NCI-H524 treated with DMSO at 0.1 percent for 48 hours (cell line): Measurements from ENCODE around the gene ZNF367.
"Not testable (repeated sequence)": the region's sequence is repeated elsewhere in the genome, so short reads cannot be mapped to it uniquely, and the experiment has no call there.

Experiments used
- DNase-seq: peaks from one replicate; lab custom pipeline; 2025; lab: John Stamatoyannopoulos, UW

The ZNF367 gene

DNA sequence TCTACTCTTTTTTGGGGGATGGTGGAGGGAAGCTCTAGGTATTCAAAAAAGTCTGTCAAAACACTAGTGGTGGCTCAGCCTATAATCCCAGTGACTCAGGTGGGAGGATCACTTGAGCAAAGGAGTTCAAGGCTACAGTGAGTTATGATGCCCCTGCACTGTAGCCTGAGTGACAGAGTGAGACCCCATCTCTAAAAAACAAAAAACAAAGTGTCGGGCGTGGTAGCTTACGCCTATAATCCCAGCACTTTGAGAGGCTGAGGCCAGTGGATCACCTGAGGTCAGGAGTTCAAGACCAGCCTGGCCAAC, 18.9 kb downstream of the ZNF367 start:
- no peak for DNase-seq

DNA sequence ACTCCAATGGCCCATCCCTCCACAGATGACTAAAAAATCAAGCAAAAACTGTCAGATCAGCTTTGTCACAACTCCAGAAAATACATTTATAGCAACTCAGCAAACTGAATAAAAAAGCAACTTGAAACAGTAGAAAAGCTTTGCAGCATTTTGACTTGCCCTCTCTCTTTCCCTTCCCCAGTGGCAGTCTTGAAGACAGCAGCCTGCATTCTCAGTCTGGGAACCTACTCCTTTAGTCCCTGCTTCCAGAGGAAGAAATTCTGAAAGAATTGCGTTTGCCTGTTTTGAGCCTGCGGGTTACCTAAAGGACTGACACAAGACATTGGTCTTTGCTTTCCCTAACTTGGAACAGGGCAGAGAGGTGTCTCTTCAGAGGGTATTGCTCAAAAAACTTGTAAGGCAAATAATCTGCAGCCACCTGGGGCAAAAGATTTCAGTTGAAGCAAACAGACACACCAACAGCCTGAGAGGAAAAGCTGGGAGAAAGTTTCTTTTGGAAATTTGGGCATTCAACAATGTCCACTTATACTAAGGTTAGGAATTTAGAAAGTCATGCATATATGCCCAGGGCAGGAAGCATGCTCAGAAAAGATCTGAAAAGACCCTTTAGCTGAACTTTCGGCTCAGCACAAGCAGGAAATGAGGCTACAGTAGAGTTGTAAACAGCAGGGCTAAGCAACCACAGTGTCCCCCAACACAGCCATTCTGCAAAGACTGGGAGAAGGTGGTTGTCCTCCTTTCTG, 19.4 kb downstream of the ZNF367 start:
- DNase-seq = no peak

DNA sequence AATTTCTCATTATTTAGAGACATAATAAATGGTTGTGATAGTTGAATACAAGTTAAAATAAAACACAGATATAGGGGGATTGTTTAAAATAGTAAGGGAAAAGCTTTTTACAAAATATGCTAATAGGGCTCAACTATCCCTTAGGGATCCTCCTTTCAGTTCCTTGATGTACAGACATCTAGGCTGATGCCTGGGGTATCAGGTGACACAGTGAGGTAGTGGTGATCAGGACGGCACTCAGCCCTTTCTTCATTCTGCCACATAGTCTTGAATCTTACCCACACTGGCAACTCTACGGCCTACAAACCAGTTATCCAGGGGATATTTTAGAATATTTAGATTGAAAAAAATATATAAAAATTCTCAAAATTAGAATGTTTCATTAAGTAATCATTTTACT, 22.2 kb downstream of the ZNF367 start:
- DNase-seq = no peak

DNA sequence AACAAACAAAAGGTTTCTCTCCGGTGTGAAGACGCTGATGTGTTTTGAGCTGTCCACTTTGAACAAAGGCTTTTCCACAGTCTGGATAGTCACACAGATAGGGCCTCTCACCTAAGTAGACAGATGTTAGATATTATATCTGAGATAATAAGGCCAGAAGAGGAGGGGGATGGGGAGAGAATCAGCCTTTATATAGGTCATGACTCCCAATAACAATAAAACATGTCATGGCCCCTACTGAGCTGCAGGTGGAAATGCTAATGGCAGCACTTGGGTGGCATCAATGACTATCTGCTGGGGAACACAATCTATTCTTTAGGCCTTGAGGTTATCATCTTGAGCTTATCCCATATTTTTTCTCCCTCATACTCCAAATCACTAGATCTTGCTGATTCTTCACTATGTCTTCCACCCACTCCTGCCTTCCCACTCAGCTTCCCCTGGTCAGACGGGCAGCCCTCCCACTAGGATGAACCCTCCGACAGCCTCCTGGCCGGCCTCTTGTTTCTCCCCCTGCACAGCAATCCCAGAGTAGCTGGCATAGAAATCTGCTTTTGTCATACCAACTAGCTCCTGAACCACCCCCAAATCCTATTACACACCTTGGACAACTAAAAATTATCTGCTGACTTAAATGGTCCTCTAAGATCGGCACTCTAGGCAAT, 23.2 kb downstream of the ZNF367 start:
- DNase-seq = no peak

DNA sequence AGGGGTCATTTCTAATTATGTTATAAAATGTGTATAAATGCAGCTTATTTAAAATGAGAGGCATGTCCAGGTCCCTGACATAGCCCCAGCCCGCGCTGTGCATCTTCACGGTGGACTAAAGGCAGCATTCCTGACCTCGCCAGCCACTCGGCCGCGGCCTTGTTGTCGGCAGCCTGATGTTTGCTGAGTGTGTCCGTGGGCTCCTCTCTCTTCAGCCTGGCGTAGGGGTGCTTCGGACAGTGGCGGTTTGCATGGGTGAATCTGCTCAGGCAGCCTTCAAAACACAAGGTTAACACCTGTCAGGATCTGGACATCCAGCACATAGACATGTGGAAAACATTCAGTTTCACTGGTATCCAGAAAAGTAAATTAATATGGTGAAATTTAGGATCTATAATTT, 25.9 kb downstream of the ZNF367 start:
- DNase-seq = no peak

DNA sequence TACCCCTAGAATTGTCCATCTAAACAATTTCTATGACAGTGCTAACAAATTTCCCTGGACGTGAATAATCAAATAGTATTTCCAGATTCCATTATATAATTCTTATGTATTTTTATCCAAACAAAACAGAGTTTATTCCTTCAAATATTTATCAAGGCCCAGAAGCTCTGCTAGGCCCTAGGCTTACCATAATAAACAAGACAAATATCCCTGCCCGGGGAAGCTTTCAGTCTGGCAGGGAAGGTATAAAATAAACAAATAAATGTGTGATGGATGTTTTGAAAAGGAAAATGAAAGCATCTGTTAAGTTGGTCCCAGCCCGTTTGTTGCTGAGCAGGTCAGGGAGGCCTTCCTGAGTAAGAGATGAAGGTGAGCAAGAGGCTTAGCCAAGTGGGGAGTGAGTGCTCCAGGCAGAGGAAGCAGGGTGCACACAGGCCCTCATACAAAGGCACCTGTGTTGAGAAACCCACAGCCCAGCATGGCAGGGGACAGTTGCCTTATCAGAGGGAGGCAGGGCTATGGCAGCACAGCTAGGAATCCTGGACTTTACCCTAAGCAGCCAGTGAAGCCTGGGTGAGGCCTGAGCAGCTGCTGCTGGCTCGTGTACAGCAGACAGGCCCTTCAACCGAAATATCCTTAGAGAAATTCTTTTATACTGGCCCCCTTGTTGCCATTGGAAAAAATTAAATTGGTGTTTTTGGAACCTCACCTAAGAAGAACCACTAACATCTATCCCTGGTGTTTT, 27.0 kb downstream of the ZNF367 start:
- no peak for DNase-seq

DNA sequence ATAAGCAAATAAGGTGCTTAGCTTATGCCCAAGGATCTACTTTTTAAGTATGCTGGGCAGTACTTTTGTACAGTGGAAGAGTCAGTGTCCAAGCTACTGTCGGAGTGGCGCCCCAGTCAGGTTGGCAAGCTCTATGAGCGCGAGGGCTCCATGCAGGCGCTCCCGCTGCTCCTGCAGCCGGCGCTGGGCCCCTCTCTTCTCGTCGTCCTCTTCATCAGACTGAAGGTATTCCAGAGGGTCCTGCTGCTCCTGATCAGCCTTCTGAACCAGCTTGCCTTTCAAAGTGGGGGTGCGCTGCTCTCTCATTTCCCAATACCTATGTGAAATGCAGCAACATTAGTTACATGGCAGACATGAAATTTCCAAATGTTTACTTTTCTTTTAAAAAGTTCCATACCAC, 30.0 kb downstream of the ZNF367 start:
- no peak for DNase-seq

DNA sequence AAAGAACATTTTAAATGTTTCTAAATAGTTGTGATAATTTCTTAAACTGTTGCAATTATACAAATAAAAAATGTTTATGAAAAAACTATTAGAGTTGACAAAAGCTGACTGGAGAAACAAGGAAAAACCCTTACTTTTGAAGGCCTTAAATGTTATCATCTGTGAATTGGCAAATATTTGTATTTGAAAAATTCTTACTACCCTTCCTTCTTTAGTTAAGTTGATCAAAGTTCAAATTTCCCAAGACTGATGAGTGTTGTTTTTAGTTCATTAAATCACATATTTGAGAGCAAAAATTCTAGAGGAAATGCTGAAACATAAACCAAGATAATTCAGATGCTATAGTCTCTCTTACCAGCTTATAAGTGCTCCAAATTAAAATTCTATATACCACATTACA, 32.0 kb downstream of the ZNF367 start:
- no peak for DNase-seq

DNA sequence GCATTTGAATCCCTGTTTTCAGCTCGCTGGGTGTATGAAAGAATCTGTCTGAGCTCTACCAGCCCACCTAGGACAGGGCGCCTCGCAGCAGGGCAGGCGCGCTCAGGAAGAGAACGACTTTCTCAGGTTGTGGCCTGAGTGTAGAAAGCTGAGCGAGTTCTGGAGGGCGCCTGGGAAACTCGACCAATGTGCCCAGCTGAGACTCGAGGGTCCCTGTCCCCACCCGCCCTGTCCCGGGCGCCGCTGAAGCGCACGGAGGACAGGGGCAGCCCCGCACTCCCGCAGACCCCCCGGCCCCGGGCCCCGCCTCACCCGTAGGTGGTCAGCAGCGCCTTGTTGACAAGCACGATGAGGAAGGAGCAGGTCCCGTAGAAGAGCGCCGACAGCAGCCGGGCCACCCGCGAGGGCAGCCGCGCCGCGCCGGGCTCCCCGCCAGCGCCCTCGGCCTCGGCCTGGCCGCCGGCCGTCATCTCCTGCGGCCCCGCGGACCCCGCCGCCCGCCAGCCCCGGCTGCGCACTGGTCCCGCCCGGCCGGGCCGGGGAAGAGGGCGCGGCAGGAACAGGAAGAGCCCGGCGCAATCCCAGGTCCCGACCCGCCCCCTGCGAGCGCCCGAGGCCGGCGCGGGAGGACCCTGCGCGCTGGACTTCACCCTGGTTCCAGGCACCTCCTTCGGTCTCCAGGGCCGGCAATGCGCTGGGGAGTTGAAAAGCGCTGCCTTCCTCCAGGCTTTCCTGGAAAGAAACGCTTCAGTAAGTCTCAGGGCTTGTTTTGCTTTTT, 34.8 kb downstream of the ZNF367 start, which contains the start of gene SLC35D2:
TSS of gene SLC35D2 (minus strand) at position 547 of the 778 bp plus-strand sequence. CDS start at position 470, 77 bp downstream.
- DNase-seq = no peak

DNA sequence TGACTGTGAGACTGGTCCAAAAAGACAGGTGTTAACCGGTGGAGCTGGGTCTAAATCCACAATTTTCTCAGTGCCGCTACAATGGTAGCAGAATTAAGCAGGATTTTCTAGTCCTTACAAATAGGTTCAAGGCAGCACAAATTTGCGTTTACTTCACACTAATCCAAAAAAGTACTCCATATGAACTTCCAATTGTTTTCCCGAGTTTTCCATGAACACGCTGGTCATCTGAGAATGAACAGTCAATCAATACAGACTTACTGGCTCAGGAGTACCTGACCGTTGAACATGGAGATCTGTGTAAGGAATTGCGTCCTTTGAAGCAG, 35.4 kb downstream of the ZNF367 start:
- DNase-seq = no peak

DNA sequence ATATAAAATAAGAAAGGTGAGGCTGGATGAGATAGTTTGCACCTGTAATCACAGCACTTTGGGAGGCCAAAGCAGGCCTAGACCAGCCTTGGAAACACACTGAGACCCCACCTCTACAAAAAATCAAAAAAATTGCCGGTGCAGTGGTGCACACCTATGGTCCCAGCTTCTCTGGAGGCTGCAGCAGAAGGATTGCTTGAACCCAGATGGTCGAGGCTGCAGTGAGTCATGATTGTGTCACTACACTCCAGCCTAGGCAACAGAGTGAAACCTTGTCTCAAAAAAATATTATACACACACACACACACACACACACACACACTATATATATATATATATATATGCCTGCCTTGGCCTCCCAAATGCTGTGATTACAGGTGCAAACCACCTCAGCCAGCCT, 36.0 kb downstream of the ZNF367 start:
- DNase-seq = no peak

DNA sequence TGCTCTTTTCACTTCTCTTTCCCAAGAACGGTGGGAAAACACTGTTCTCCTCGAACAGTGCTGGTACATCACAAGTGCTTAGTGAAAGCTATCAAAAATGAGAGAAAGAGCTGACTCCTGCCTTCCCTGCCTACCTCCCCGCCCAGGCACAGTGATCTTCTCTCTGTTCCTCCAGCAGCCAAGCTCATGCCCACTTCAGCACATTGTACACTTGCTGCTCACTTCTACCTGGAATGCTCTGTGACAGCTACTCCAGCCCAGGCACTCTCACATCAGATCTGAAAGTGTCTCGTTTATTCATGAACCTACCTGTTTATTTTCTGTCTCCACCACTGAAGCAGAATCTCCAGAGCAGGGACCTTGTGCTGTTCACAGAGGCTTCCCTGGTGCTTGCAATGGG, 36.5 kb downstream of the ZNF367 start:
- DNase-seq = no peak

DNA sequence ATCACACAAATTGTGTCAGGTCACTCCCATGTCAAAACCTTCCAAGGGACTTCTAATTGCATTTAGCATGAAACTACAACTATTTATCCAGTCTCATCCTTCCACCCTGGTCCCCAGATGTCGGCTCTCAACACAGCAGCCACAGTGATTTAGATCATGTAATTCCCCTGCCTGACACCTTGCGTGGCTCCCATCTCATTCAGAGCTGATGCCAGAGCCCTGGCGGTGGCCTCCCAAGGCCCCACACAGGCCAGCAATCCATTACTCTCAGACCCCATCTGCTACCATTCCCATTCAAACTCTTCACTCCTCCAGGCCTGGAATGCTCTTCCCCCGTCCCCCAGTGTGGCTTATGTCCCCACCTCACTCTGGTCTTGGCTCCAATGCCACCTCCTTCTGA, 37.0 kb downstream of the ZNF367 start:
- no peak for DNase-seq

DNA sequence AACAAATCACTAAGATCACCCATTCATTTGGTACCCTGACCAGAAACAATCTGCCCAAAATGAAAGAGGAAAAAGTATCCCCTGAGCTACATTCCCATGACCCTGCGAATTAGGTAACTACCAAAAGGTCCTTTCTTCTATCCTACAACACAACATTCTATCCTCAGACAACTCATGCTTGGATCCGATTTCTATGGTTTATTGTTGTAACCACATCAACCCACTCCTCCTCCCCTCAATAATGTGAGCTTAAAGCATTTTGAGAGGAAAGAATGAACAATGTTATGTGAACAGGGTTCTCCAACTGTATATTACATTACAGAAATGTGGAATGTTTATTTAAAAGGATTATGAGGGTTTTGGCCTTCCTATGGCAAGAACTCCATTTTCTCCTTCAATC, 38.7 kb downstream of the ZNF367 start:
- DNase-seq = no peak

DNA sequence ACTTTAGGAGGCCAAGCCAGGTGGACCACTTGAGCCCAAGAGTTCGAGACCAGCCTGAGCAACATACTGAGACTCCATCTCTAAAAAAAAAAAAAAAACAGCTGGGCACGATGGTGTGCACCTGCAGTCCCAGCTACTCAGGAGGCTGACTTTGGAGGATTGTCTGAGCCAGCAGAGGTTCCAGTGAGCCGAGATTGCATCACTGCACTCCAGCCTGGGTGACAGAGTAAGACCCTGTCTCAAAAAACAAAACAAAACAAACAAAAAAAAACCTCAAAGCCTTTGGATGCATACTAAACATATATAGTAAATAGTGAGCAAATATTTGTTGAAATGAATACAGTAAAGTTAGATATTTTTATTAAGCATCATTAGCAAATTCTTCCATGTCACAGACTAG, 40.0 kb downstream of the ZNF367 start:
- no peak for DNase-seq

DNA sequence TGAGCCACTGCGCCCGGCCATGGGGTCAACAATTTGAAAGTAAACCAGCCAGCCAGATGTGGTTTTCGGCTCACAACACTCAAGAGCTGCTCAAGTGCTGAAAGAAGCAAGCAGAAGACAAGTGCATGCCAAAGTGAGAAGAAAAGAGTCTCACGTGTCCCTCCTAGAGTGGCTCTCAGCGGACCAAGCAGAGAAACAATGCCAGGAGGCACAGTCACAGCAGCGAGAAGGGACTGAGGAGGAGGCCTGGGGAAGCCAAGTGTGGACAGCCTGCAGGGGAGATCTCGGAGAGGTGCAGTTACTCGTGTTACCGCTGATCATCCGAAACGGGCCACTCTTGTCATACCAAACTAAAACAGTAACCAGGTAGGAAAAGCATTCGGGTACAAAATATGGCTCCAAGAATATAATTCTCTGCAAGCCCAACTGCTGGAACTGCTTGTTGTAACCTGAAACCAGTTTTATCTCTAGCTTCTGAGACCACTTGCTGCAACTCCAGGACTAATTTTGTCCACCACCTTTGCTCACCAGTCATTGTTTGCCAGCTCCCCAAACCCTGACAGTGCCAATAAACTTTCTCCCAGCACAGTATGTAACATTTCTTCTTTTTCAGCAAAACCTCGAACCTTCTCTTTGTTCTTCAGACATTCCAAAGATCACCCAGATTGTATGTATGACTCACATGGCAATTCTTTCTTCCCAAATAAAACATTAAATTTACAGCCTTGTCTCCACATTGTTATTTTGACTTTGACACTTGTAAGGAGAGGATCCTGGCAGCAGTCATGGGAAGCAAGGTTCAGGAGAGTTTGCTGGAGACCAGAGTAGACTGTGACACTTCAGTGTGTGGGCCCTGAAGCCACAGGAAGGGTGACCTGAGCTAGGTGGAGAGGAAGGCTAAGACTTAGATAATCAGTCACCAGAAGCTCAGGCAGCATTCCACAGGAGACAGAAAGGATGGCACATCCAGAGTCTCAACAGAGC, 41.0 kb downstream of the ZNF367 start:
- no peak for DNase-seq

DNA sequence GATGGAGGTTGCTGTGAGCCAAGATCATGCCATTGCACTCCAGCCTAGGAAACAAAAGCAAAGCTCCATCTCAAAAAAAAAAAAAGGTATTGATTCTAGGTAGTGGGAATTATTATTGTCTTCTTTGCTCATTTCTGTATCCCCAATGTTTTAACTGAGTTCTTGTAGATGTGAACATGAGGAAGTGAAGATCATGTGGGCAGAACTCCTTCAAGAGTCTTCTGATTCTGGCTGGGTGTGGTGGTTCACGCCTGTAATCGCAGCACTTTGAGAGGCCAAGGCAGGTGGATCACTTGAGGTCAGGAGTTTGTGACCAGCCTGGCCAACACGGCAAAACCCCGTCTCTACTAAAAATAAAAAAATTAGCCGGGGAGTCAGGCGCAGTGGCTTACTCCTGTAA, 42.7 kb downstream of the ZNF367 start:
- not testable (repeated sequence) for DNase-seq

DNA sequence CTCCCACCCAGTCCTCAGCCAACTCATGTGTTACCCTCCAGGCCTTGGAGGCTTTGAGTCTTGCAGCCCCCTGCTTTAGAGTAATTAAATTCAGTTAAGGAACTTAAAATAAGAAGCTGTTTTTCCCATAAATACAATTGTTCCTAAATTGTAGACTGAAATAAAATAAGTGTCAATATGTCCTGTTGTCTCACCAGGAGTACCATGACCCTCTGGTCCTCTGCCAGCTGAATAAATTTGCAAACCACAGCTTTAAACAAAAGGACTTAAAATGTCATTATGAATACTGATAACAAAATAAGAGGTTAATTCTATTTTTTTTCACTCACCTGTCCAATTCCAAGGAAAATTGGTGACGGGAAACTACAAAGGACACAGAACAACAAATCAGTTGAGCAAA, 50.2 kb downstream of the ZNF367 start:
- DNase-seq = no peak

DNA sequence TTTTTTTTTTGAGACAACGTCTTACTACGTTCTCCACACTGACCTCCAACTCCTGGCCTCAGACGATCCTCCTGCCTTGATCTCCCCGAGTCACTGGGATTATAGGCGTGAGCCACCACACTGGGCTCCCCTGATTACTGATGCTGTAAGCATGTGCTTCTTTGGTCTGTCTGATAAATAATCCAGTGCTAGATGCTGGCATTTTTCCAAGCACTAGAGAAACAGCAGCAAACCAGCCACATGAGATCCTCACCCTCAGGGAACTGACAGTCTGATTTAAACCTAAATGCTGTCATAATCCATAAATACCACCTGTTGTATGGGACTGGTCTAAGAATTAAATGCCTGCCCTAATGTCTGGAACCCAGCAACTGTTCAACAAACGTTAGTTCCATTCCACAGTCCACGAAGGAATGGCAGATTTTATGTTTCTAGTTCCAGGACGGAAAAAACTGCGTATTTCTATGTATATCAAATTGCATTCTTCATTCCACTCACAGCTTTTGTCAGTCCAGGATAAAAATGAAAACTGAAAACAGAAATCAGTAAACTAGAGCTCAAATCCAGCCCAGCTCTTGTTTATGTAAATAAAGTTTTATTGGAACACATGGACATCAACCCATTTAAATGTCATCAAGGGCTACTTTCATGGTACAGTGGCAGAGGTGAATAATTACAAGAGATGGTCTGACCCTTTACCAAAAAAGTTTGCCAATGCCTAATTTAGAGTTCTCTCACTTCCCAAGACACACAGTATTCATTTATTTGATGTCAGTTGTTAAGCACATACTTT, 54.8 kb downstream of the ZNF367 start:
- no peak for DNase-seq

DNA sequence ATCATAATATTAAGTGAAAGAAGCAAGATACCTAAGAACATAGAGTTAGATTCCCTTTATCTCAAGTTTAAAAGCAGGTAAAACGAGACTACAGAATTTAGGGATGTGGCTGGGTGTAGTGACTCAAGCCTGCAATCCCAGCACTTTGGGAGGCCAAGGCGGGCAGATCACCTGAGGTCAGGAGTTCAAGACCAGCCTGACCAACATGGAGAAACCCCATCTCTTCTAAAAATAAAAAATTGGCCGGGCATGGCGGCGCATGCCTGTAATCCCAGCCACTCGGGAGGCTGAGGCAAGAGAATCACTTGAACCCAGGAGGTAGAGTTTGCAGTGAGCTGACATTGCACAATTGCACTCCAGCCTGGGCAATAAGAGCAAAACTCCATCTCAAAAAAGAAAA, 56.1 kb downstream of the ZNF367 start:
- DNase-seq = not testable (repeated sequence)

DNA sequence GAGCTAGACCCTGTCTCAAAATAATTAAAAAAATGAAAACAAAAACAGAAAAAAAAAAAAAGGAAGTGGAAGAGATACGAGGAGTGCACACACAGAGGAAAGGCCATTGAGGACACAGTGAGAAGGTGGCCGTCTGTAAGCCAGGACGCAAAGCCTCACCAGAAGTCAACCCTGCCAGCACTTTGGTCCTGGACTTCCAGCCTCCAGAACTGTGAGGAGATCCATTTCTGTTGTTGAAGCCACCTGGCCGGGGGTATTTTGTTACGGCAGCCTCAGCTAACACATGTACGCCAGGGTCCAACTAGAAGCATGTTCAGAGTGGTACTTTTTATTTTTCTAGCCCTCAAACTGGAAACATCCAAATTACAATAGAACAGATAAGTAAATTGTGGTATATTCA, 56.5 kb downstream of the ZNF367 start:
- DNase-seq = no peak
